HTERT RPE-1 (cell line): Measurements from ENCODE around the gene RRP8.

ENCODE experiments used
- in situ Hi-C: fragments of 300-500 bp; cut with MboI; formaldehyde crosslinking; loops from 4 replicates; pipeline ENCODE4 v1.14.3; 2020; ENCODE audit warnings: low sequenced_read_pairs

RRP8 gene

DNA sequence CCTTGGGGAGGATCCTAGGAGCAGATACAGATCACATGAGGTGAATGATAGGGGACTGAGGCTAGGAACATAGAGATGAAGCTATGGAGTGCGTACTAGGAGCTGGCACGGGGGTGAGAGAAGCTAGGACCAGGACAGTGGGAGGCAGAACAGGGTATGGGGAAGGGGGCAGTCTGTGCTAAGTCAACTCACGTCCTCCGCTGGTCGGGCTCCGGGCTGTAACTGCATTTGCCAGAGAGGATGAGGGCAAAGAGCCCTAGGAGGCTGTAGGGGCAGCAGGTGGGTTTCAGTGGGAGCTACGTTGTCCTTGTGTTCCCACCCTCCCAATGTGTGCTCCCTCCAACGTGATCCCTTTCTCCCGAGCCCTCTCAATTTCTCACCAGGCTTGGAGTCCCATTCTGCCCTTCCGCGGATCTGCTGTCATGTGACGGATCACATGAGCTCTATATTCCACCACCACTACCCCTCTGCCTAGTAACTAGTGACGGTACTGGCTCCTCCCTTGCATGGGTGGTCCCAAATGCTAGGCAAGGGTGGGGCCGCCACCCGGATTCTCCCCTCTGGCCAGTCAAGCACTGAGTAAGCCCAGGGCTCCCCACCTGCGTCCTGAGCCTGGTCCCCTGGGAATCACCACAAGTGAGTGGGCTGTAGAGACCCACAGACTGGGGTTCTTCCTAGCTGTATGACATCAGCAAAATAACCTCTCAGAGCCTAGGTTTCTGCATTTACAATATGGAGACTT is 15.8 kb upstream of the RRP8 start, which contains the start of gene TPP1:
TSS of gene TPP1 (minus strand) at position 419 of the 742 bp plus-strand sequence. CDS start at position 397, 22 bp downstream.
- in situ Hi-C loops, result no loop called here

DNA sequence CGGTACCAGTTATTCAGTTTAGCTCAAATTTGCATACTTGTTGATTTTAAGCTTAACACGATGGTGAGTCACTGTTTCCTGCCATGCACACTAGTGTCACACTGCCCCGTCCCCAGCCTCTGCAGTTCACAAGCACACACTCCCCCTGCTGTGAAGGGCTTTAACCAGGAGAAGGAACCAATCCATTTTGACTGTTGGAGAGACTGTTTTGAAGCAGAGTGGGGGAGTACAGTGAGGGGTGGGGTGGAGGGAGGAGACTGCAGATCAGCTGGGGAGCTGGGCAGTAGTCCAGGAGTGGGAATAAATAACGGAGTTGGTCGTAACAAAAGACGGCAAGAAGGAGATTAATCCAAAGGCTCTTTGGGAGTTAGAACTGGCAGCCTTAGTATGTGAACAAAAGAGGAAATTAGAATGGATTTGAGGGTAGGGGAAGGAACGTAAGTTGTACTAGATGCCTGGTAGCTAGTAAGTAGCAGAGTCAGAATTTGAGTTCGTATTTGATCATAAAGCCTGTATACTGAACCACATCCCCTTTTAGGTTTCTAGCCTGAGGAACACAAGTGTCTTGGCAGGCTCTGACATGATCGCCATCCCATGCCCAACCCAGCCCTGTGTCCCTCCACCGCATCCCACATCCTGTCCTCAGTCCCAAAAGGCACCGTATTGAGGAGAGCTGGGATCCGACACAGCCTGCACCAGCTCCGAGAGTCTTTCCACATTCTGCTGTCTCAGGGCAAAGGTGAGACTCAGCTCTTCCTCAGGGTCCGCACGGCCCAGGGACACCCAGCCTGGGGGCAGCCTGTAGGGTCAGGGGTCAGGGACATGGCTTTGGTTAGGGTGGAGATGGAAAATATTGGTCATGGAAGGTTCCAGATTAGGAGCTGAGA is 14.9 kb upstream of the RRP8 start:
- in situ Hi-C loops, result no loop called here

DNA sequence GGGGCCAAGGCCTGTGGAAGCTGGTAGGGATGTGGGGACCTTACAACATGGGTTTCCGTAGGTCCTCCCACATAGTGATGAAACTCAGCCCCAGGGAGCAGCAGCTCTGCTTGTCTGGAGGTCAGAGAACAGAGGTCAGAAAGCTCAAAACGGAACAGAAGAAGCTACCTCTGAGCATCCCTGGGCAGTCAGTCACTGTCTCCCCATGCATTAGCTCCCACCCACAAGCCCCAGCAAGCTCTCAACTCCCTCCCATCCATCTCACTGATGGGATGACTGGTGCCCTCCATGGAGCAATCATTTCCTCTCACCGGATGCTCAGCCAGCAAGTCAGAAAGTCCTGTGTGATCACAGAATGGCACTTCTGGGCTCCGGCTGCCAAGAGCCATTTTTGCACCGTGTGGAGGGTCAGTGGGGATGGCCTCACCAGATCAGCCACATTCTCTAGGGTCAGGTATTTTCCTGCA is 13.9 kb upstream of the RRP8 start:
- in situ Hi-C loops, result no loop called here

DNA sequence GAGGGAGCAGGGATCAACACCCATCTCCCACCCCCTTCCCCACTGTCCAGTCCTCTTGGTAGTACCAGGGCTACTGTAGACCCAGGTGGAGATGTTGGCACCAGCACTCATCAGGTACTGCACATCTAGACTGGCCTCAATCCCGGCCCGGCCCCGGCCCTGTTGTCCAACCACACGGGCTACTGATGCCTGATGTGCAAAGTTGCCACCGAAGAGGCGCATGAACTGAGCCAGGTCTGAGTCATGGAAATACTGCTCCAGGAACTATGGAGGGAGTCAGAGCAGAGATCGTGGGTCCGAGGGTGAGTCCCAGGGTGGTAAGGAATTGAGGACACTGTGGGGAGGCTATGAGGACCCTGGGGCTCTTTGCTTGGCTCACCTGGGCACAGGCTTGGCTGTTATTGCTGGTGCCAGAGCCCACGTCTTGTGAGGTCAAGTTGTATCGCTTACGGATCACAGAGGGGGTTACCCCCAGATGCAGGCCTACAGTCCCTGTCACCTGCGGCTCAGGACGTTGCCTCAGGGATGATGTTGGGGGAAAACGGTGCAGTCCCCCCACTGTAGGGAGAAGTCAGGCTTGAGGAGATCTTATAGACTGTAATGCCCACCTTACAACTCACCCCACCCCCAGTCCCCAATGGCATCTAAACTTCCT is 13.3 kb upstream of the RRP8 start:
- in situ Hi-C loops, result no loop called here

DNA sequence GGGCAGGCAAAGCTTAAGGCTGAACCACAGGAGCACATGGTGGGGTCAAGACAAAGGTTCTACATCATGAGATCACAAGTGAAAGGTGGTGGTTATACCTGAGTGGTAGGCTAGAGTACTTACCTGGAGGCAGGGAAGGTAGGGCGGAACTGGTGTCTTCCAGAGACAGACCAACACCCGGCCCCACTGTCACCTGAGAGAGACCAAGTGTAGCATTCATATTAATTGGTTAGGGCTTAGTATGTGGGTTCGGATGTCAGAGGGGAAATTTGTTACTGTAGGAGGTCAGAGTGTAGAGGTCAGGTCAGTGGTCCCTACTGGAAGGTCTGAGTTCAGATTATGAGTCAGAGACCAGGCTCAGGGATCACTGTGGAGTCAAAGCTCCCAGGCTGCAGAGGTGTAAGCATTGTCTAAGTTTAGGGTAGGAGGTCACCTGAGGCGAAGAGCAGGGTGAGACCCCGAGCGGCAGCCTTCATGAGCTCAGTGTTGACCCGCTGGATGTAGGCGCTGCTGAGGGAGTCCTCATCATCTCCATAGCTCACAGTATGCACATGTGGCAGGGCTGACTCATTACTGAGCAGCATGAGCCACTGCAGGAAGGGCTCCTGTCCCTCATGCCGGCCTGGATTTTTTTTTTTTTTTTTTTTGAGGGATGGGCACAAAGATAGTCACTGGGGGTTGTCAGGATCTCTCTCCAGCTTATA is 12.6 kb upstream of the RRP8 start:
- in situ Hi-C loops, result no loop called here

DNA sequence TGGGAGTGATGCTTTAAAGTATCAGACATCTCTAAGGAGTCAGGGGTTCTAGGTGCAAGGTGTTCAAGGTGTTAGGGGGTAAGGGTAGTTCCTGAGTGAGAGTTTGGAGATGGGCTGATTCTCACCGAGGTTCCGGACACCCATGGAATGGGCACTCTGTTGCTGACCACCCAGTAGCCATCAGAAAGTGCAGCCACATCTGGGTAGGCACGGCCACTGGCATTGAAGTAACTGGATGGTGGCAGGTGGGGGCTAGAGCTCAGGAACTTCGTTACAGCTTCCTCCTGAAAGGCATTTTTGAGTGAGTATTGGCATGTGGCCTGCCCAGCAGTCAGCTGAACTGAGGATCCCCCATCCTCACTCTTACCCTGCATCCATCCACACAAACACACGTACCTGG is 11.6 kb upstream of the RRP8 start:
- in situ Hi-C loops, result no loop called here

DNA sequence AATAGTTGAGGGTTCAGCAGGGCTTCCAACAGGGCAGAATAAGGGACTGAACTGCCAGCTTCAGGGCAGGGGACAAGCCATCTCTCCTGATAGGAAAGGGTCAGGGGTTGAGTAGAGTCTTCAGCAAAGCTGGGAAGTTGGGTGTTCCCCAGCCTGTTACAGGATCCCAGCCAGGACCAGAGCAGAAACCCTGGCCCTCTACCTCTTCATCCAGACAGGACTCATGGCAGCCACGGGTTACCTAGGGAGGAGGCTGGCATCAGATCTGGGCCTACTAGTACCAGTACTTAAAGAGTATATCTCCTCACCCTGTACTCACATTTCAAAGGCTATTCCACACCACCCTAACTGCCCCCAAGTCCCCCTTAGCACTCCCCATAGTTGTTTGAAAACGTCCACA is 11.0 kb upstream of the RRP8 start:
- in situ Hi-C loops, result no loop called here

DNA sequence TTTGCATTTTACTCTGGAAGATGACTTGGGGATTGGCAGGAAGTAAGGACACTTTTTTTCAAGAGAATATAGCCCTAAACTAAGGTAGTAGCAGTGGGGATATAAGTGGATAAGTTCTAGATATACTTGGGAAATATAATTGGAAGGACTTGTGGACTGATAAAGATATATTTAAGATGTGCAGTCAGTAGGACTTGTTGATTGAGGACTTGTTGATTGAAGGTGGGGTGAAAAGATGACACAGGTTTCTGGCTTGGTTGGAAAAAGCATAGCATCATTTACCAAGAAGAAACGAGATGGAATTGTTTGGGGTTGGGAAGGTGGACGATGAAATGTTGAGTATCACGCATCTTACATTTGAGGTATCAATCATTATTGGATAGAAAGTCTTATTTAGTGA is 10.1 kb upstream of the RRP8 start:
- in situ Hi-C loops, result no loop called here

DNA sequence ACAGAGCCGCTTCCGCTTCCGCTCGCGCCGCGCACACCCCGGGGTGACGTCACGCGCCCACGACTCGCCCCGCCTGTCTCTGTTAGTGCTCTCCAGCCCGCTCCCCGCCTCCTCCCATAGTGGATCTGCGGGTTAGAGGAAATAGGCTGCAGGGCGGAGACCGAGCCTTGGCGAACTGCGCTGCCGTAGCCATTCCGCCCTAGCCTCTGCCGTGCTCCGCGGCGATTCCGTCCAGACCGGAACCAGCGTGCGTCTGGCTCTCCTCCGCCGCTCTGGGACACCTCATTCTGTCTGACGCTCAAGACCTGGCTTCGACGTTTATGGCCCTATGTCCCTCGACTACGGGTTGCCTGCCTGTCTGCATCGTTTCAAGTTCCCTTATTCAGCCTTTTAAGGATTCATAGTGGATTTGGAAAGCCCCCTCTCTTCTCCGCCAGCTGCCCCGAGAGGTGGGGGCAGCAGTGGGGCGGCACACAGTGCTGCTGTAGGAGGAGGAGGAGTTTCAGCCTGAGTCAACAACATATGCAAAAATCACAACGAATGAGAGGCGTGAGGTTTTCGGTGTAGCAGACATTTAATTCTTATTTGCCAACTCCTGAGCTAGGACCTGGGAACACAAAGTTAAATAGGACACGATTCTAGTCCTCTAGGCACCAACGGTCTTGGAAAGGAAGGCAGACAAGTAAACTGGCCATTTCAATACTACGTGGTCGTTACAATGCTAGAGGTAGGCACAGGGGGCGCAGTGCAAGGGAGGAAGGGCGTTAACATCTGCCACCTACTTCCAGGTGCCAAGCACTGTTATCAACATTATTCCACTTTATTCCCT is 9.0 kb upstream of the RRP8 start, which contains the start of gene TAF10:
TSS of gene TAF10 (minus strand) at position 4 of the 829 bp plus-strand sequence. CDS start 27 bp downstream, outside the sequence.
- in situ Hi-C loops, result no loop called here

DNA sequence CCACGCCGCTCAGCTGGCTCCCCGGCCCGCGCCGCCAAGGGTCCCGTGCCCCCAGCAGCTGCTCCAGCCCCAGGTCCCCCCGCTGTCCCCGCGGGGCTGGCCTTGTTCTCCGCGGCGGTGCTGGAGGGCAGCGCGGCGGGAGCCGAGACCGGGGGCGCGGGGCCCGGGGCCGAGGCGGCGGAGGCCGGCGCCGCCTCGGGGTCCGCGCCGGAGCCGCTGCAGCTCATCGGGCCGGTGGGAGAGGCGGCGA is 8.5 kb upstream of the RRP8 start:
- in situ Hi-C loops, result no loop called here

DNA sequence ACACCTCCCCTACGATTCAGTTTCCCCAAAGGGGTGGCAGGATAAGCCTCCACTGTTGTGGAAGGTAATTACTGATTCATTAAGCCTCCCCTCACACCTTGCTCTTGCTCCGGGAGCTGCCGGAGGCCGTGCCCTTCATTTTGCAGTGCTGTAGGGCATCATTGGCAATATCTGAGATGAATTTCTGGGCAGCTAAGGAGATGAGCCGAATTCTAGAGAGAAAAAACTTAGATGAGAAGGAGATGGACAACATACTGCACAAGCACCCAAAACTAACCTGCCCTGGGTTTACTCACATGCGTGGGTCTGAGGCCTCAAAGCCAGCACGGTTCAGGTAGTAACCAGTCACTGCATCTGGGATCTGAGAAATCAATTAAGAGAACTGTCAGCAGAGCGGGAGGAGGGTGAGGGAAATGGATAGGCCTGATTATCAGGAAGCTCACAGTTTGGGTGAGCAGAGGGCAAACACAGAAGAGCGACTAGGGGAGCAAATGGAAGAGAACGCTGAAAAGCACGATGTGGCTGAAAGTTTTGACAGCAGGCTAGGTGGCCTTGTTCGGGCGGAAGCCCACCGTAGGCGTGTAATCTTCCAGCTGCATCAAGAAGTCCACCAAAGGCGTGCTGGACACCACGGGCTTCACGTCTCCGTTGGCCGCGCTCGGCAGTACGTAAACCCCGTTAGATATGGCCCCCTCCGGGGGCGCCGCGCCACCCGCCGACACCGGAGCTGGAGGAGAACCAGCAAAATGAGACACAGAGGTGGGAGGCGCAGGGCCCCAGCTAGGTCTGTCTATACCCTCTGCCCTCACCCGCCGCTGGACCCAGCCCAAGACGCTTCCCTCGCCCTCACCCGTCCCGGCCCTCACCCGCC is 7.9 kb upstream of the RRP8 start:
- in situ Hi-C loops, result no loop called here

DNA sequence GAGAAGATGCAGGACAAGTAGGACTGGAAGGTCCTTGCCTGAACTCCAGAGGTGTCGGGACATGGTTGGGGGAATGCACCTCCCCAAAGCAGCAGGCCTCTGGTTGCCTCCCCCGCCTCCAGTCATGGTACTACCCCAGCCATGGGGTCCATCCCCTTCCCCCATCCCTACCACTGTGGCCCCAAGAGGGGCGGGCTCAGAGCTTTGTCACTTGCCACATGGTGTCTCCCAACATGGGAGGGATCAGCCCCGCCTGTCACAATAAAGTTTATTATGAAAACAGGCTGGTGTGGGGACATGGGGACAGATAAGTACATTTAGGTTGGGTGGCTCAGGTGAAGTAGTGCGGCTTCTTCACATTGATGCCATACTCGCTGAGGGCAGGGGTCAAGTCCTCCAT is 7.2 kb upstream of the RRP8 start:
- in situ Hi-C loops, result no loop called here

DNA sequence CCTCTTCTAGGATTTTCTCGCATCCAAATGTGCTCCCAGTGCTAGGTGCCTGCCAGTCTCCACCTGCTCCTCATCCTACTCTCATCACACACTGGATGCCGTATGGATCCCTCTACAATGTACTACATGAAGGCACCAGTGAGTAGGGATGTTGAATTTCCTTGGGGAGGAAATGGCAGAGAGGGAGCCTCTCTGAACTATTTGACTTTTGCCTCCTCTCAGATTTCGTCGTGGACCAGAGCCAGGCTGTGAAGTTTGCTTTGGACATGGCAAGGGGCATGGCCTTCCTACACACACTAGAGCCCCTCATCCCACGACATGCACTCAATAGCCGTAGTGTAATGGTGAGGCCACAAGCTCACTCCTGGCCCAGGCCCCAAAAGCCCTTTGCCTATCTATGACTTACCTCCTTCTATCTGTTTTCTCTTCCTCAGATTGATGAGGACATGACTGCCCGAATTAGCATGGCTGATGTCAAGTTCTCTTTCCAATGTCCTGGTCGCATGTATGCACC is 6.1 kb upstream of the RRP8 start:
- in situ Hi-C loops, result no loop called here

DNA sequence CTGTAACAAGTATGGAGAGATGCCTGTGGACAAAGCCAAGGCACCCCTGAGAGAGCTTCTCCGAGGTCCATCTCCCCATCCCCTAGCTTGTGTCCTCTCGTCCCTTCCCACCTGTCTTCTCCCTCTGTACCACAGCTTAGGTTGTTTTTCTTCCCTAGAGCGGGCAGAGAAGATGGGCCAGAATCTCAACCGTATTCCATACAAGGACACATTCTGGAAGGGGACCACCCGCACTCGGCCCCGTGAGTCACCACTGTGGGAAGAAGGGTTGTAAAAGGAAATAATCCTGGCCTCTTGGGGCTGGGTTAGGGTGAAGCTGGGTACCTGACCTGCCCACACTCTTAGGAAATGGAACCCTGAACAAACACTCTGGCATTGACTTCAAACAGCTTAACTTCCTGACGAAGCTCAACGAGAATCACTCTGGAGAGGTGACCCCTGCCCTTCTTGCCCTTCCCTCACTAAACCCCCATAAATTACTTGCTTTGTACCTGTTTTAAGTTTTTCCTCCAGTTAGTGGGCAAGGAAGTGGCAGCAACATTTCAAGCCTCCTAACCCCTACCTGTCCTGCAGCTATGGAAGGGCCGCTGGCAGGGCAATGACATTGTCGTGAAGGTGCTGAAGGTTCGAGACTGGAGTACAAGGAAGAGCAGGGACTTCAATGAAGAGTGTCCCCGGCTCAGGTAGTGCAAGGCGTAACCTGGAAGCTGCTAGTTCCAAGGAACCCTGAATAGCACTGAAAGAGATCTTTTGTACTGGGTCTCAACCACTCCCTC is 5.5 kb upstream of the RRP8 start:
- in situ Hi-C loops, result no loop called here

DNA sequence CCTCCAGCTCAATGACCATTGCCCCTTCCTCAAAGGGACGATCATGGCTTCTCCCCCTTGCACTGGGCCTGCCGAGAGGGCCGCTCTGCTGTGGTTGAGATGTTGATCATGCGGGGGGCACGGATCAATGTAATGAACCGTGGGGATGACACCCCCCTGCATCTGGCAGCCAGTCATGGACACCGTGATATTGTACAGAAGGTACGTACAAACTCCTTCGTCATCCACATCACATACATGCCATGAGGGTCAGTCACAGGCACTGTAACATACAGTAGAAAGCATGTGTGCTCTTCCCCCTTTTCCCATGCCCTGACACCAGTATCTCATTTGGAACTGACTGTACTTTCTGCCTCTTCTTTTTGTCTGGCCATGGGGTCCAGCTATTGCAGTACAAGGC is 4.6 kb upstream of the RRP8 start:
- in situ Hi-C loops, result no loop called here

DNA sequence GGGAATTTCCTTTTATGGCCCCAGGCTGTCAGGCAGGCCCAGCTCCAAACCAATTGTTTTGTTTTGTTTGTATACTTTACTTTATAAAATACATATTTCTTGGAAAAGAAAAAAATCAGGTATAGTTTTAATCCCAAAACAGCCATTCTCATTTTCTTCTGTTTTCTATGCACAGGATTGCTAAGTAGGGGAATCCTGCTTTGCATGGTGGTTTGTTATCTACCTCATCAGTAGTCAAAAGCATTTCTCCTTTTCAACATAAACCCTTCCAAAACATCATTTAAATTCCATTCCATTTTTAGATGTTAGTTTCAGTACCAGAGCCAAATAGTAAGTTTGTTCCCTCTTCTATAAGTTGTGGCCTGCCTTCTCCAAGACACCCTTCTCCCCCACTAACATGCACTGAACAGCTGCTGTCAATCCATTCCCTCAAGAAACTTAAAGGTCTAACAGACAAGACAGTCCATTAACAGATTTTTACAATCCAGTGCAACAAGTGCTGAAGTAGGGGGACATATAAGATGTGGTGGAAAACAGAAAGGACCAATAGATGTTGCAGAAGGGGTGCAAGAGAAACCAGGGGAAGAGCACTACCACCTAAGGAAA is 3.9 kb upstream of the RRP8 start:
- in situ Hi-C loops, result no loop called here

DNA sequence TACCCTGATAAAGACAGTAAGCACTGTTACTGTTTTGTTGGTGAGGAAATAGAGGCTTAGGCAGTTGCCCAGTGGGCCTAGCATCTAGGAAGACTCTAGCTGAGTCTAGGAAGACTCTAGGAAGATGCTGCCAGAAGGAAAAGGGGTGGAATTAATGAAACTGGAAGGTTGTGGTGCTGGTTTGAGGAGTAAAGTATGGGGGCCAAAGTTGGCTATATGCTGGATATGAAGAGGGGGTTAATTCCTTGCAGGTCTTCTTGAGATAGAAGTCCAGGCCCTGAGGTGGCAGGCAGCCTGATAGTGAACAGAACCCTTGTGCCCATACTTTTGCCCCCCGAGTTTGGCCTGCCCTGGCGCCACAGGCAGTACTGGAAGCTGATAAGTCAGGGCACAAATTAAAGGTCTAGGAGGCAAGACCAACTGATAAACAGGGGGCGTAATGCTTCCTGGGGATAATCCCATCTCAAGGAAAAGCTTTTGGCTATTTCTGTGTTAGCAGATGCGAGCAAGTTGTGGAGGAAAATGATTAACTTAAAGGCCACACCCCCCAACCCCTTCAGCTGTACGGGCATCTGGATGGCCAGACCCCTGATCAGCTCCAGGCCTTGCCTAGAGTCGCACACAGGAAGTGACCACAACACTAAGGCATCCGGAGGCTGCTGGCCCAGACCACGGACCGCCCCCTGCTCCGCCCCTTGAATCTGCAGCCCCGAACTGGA is 3.2 kb upstream of the RRP8 start:
- in situ Hi-C loops, result no loop called here
